GM21381 (cell line): ENCODE data around the gene PIGS.
"Not testable (repeated sequence)": the region's sequence is repeated elsewhere in the genome, so short reads cannot be mapped to it uniquely, and the experiment has no call there.

Experiments
- ATAC-seq: cut with Tn5 transposase; IDR thresholded peaks from one replicate; pipeline ENCODE4 v1.9.1; 2021; ENCODE audit warnings: mild to moderate bottlenecking, moderate library complexity; ENCODE audit not compliant: unreplicated experiment

The PIGS gene

DNA sequence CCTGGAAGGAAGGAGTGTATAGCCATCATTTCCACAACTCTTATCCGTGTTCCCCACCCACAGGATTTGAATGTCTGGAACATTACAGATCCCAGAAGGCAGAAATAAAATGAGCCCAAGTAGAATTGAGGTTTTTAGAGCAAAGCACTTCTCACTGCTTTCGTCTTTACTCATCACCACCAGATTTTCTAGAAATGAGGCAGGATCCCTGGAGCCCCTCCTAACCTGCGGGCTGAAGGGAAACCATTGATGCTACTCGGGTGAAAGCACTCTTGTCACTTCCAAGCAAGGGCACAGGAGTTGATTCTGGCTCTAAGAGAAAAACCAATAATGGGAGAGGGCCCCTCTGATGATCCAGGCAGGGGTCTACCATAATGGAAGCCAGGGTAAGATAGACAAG is 8.2 kb upstream of the PIGS start:
- no peak for ATAC-seq

DNA sequence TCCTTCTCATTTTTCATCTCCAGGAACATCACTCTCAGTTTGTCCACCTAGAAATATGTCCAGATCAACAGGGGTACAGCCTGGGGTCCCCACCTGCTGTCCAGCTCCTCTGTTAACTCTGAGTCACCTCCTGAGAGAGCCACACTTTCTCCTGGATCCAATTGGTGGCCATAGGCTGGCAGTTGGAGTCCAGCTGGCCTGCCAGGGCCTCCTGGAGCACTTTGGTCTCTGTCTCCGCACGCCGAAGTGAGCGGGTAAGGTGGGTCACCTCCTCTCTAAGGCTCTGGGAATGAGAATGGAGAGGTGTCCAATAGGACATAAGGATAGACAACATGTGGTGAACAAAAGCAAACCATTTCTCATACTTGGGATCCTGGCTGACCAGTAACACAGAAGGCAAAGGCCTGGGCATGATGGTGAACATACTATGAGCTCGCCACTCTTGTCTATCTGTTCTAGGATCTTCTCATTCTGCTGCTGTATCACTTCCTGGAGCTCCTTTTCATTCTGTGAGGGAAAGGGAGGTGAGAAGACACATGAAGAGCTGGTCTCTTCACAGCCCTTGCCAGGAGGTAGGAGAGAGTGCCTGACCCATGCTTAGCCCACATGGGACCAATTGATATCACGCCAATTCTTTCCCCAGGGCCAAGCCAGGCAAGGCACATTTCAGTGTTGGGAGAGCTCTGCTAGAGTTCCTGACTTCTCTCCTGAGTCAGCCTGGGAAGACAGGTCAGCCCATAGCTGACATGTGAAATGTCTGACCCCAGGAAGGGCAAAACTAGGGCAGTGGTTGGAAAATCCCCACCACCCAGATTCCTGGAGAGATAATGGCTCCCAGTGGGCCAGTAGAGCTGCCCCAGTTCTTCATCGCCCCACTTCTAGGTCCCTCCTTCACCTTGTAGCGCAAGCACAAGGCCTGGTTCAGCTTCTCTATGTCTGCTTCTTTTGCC is 7.2 kb upstream of the PIGS start:
- no peak for ATAC-seq

DNA sequence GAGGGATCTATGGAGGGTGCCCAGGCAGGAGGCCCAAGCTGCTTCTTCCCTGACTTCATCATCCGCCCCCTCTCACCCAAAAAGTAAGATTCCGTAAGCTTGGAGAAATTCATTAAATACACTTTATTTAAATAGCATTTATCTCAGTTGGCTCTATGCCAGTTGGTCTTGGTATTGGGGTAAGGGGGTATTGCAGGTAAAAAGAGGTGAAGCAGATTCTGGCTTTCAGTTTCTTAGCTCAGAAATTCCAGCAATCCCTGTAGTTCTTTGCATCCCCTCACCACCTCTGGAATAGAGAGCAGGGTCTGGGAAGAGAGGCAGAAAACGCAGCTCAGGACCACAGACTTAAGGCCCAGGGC is 6.1 kb upstream of the PIGS start:
- no peak for ATAC-seq

DNA sequence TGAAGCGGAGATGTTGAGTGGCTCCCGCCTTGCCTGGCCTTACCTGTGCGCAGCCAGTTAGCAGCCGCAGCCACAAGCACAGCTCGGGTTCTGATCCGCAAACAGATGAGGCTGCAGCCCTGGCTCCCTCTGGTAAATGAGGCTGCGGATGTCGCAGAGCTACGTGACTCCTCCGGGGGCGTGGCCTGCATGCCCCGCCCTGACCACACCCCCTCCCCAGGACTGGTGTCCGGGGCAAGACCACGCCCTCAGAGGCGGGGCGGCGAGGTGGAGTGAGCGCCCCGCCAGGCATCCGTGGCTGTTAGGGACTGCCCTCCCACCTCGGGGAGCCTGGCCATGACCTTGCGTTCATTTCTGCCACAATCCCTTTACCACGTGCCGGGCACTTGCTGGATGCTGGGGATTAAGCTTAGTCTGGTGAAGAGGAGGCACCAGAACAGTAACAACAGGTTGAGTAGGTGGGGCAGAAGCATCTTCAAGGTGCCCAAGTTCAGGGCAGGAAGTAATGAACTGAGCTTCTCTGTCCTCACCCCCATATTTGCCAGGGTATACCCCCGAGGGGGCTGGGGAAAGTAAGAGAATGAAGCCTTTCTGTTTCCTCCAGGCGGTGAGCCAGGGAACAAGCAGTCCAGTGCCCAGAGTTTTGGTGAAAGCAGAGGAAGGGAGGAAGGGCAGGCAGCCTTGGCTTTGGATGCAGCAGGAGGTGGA is 5.6 kb upstream of the PIGS start, which contains the start of gene ALDOC:
ALDOC (minus strand) TSS at position 138 of the 708 bp plus-strand sequence. CDS start 1,363 bp downstream, outside the sequence.
- peak; percentile 74 for ATAC-seq

DNA sequence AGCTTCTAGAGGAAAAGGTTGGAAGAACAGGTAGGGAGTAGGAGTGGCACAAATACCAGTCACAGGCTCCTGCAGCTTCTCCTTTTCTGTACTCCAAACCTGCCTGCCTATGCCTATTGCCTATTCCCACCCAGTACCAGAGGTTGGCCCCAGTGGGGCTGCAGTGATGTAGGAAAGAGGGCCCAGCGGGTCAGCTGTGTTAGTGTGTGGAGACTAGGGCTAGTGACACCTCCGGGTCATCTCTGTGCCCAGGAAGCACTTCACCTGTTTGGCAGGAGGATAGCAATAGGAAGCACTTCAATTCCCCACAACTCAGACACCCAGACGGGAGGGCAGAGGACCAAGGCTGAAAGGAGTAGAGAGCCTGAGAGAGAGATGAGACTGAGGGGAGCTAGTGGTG is 4.7 kb upstream of the PIGS start:
- not testable (repeated sequence) for ATAC-seq

DNA sequence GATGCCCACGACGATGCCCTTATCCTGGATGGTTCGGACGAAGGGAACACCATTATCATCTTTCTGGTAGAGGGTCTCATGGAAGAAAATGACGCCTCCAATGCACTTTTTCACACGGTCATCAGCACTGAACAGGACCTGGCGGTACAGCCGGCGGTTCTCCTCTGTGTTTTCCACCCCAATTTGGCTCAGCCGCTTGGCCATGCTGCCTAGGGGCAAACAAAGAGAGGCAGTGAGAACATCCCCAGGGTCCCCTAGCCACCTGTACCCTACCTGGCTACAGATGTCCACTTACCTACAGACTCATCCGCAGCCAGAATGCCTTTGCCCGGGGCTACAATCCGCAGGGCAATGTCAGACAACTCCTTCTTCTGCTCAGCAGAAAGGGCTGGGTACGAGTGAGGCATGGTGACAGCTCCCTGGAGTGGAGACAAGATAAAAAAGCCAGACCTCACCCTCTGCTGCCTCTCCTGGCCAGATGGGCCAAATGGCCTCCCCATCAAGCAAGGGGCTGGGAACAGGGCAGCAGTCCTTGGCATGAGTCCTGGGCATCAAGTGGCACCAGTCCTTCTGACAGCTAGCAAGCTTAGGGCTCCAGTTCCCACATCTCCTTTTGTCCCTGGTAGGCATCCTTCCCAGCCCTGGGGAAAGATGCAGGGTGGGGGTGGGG is 3.9 kb upstream of the PIGS start:
- no peak for ATAC-seq

DNA sequence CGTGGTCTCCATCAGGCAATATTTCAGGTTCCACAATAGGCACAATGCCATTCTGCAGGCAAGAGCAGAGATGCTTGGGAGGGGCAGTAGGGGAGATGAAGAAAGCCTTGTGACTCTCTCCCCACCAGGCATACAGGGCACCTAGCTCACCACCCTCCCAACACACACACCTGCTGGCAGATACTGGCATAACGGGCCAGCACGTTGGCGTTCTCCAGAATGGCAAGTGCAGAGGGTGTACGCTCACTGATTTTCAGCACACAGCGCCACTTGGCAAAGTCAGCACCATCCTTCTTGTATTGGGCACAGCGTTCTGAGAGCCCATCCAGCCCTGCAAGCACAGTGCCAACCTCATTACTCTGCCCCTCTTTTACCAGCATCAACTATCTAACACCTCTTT is 3.2 kb upstream of the PIGS start:
- no peak for ATAC-seq

DNA sequence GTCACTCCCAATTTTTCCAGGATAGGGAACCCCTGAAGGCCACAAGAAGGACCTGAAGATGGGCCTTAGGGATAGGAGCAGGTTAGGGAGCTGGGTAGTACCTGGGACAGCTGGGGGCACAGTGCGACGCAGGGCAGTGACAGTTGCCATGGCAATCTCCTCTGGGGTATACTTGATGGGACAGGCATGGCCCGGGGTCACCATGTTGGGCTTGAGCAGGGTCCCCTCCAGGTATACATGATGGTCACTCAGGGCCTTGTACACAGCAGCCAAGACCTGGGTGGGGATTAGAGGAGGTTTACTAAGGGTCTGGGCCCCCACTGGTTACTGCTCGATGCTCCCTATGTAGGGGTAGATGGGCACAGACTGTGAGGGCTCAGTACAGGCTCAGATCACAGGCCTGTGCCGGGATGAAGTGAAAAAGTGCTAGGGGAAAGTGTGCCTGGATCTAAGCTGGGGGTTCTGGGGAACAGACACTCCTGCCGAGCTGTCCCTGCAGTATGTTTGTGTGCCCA is 2.7 kb upstream of the PIGS start:
- no peak for ATAC-seq

DNA sequence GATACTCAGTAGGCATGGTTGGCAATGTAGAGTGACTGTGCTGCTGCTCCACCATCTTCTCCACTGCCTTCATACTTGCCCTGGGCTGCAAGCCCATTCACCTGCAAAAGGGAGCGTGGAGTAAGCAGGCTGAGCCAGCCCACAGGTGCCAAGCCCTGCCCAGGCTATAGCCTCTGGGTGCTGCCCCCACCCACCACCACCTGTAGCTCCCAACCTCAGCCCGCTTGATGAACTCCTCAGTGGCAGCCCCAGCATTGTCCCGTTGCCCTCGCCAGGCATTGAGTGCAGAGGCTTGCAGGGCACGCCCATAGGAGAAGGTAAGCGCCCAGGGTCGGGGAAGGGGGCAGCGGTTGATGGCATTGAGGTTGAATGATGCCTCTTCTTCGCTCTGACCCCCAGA is 2.2 kb upstream of the PIGS start:
- ATAC-seq = no peak

DNA sequence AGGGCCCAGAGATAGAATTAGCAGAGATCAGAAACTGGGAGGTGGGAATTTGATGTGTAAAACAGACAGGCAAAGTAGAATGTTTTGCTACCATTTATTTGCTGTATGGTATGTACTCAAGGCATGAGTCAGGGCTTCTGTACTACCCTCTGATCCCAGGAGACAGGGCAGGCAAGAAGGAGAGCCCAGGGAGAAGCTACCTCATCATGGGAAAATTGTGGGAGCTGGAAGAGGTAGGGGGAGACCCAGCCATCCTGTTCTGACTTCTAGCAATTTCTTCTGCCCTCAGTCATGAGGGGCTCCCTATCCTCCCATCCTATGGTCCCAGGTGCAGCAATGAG is 1.7 kb upstream of the PIGS start:
- ATAC-seq = no peak

DNA sequence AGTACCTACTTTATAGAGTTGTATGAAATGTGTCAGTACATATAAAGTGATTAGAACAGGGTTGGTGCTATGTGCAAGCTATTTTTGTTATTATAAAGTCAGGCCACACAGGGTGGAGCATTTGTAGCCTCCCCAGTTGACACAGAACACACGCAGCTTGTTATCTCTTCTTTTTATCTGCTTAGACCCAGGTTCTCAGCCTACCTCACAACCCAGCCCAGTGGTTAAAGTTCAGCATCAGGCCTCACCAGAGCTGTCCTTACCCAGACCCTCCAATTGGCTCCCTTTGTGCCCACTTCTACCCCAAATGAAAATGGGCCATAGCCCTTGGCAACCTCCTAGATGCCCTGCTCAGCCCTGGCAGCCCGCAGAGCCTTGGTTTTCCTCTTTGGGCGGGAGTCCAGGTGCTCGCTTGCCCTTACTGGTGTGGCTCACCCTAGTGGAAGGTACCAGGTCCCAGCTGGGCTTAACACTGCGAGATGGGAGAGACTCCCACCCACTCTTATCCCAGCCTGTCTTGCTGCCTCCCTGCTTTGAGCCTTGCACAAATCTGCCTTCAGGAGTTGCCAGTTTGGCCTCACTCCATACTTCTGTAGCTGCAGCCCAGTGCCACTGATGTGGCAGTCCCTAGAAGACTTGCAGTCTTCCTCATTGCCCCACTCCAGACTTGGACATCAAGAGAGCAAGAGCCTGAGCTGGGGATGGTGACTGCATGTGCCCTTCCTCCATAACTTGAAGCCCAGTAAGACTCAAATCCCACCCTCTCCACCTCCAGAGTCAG is 1.1 kb upstream of the PIGS start:
- no peak for ATAC-seq

DNA sequence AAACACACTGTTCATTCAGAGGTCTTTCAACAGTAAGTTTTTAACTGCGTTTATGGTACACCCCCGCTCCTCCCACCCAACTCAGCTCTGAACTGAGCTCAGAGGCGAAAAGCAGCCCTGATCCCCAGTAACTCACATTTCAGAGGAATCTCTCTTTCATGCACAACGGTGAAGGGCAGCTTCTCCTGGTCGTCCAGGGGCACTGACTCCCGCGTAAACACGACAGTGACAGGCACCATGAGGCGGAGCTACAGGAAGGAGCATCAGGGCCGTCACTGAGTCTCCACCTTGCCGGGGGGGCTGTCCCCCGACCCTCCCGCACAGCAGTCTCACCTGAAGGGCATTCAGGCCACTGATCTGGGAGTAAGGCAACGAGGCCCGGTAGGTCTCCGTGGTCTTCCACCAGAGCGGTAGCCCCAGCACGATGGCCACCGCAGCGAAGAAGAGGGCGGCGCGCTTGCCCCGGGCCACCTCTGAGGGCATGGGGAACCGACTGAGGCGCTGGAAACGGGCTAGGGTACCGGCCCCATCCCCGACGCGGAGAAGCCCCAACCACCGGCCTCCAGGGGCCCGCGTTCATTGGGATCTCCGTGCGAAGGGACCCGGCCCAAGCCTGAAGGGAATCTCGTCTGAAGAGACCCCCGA is 486 bp downstream of the PIGS start:
- ATAC-seq = peak; percentile 22

DNA sequence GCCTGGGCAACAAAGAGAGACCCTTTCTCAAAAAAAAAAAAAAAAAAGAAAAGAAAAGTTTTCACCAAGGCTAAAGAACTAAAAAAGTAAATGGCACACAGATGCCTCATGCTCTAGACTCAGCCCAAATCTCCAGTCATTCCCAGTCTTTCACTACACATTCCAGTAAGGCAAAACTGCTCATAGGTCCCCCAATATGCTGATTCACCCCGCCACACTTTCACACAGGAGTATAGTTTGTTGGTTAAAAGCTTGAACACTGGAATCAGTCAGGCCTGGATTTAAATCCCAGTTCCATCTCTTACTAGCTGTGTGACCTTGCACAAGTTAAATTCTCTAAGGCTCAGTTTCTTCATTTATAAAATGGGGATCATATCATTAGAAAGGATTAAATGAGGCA is 1.9 kb downstream of the PIGS start:
- ATAC-seq = no peak

DNA sequence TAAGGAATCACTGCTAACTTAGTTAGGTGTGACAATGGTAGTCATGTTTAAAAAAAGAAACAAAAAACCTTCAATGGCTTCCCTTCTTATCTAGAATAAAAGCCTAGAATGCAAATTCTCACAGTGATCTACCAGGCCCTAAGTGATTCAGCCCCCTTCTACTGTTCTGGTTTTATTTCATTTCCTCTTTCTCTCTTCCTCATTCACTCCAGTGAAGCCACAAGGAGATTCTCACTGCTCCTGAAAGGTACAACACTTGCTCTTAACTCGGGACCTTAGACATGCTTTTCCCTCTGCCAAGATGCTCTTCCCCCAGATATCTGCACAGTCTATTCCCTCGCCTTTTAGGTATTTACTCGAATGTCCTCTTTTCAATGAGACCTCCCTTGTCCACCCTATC is 3.7 kb downstream of the PIGS start:
- ATAC-seq = no peak

DNA sequence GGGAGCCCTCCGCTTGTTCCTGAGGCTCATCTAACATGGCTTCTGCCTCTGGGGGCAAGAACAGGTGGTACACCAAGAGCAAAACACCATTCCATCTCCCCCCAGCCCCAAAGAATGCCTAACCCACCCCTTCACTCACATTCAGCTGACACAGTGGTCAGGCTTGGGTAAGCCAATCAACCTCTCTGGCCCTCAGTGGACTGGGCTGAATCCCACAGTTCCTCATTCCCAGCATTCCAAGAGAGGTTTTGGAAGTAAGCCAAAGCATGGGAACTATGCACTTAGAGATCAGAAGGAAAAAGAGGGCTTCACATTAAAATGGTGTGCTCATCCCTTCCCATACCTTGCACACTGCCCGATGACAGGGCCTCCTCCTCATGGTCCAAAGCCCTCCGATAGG is 7.8 kb downstream of the PIGS start:
- ATAC-seq = no peak

DNA sequence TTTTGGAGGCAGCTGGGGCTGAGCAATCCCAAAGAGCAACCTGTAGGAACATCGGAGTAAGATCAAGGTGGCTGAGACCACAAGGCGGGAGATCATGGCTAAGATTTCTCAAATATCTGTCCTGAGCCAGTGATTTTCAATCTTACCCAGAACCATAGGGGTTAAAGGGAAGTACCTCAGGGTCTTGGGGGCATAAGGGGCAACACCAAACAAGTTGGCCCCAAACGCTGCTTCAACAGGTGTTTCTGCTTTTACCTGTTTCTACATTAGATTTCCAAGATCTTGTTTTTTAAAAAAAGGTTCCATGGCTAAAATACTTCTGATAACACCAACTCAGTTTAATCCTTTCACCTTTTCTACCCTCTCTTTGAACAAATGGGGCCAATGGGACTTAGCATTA is 16.3 kb downstream of the PIGS start:
- ATAC-seq = no peak

DNA sequence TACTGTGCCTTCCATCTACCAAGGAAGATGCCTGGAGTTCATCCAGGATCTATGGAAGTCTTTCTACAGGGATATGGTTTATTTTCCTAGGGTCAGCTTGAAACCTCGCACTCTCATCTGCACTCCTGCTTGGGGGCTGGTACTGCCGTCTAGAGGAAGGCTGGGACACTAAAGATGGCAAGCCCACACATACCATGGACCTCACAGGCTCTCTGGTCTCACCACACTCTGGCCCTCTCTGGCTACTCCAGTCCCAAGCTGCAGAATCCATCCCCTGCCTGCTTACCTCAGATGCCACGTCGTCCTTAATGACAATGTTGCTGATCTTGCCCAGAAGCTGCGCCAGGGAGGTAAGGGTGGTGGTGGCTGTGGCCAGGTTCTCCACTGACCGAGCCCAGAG is 16.8 kb downstream of the PIGS start:
- ATAC-seq = no peak

DNA sequence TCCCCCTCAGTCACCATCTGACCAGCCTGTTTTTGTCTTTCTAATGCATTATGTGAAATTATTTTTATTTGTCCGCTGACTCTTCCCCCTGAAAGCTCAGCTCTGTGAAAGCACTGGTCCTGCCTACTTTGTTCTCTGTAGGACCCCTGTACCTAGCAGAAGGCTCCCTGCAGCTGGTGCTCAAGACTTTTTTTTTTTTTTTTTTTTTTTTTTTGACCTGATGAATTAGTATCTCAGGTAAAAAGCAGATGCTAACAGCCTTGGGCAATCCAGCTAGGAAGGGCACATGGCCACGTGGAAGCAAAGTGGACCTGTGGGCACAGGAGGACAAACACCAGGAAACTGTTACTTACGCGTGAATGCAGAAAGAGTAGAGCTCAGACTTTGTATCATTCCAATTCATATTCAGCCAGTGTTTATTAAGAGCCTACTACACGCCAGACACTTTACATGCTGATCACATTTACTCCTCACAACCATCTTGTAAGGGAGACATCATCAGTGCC is 18.3 kb downstream of the PIGS start:
- ATAC-seq = no peak

DNA sequence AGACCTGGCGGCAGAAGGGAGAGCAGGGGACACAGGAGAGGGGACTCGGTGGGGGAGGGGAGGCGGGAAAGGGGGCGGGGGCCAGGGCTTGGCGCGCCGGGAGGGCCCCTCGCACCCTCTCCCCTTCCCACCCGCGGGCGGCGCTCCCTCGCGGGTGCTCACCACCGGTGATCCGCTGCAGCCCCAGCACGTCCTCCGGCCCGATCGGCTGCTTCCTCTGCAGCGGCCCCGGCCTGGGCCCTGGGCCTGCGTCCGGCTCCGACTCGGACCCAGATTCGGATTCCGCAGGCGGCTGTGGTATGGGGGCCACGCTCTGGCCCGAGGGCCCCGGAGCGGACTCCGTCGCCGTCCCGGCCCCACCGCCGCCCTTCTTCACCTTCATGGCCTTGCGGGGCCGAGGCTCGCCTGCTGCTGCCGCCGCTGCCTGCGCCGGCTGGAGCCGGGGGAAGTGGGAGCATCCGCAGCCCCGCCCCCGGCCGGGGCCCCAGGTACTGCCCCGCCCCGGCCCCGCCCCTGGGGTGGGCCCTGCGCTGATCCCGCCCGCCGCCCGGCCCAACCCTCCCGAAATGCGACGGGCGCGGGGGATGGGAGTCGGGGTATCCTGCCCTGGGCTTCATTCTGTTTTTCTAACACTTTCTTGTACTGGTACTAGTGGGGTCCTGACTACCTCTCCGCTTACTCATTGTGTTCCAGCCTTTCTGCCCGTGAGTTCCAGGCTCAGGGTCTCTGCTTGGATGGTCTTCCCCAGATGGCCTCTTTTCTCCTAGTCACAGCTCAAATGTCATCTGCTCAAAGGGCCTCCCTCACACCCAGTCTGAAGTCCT is 18.9 kb downstream of the PIGS start, which contains the start of gene UNC119:
UNC119 (minus strand) TSS at position 449 of the 824 bp plus-strand sequence; CDS start at position 382, 67 bp downstream.
- peak; percentile 68 for ATAC-seq
